K562 (cell line): ENCODE measurements around the gene PRKCSH. TPM values are rescaled to one million over a fixed set of nuclear protein-coding genes. Genes with fewer than 3 reads are reported as not detected.

ENCODE experiments used
- BRD9 ChIP-seq: fragments of 450-650 bp; IDR thresholded peaks from 2 replicates; pipeline ENCODE4 v1.6.1; 2018; ENCODE audit warnings: low read depth; ENCODE audit not compliant: partially characterized antibody
- CCNT2 ChIP-seq: IDR thresholded peaks from 2 replicates; pipeline ENCODE4 v1.6.1; 2011; ENCODE audit warnings: borderline replicate concordance, low read depth, mild to moderate bottlenecking, moderate library complexity, mixed read lengths, low read length; ENCODE audit not compliant: insufficient read length; ENCODE audit errors: extremely low read depth
- E2F8 ChIP-seq: fragments of 450-650 bp; IDR thresholded peaks from 2 replicates; pipeline ENCODE4 v1.7.1; 2018; ENCODE audit warnings: mild to moderate bottlenecking, low read depth; ENCODE audit not compliant: partially characterized antibody
- GATAD2B ChIP-seq: fragments of 450-650 bp; IDR thresholded peaks from 2 replicates; pipeline ENCODE4 v1.6.1; 2017; ENCODE audit warnings: mild to moderate bottlenecking, borderline replicate concordance
- HNRNPL ChIP-seq: fragments of 200-400 bp; formaldehyde crosslinking; IDR thresholded peaks from 2 replicates; pipeline ENCODE4 v1.6.1; 2017; ENCODE audit warnings: low read depth, mild to moderate bottlenecking, low read length
- KDM1A ChIP-seq, 2 experiments: fragments of 450-650 bp; IDR thresholded peaks; 2 replicates each; pipeline ENCODE4 v1.6.1; 2016; ENCODE audit warnings: mild to moderate bottlenecking in 2 of 2
- KDM4B ChIP-seq, 2 experiments: fragments of 450-650 bp in 1 of 2; sonication (generic) in 1 of 2; IDR thresholded peaks; 2 replicates each; pipeline ENCODE4 v1.6.1; 2016 to 2017; ENCODE audit warnings: borderline replicate concordance in 2 of 2, antibody characterized with exemption in 1 of 2, low read depth in 1 of 2, mild to moderate bottlenecking in 1 of 2
- NCOA1 ChIP-seq: fragments of 450-650 bp; IDR thresholded peaks from 2 replicates; pipeline ENCODE4 v1.6.1; 2016; ENCODE audit warnings: low read depth
- NR2C1 ChIP-seq, 2 experiments: fragments of 450-650 bp; IDR thresholded peaks; 2 replicates each; pipeline ENCODE4 v1.6.1; 2017; ENCODE audit warnings: mild to moderate bottlenecking in 2 of 2, antibody characterized with exemption in 1 of 2, inconsistent platforms in 1 of 2, missing compliant biosample characterization in 1 of 2, missing genetic modification characterization in 1 of 2
- PHF8 ChIP-seq: fragments of 200-600 bp; sonication (generic); IDR thresholded peaks from 2 replicates; pipeline ENCODE4 v1.6.1; 2012; ENCODE audit warnings: mixed run types, mild to moderate bottlenecking, inconsistent platforms, low read length, moderate library complexity, borderline replicate concordance
- PPARD ChIP-seq: fragments of 250-450 bp; sonication (Bioruptor Pico); IDR thresholded peaks from 2 replicates; pipeline ENCODE4 v1.8.0; 2022; ENCODE audit warnings: inconsistent platforms, mild to moderate bottlenecking, moderate library complexity
- PRMT5 ChIP-seq: sonication (generic); formaldehyde crosslinking; IDR thresholded peaks from 2 replicates; pipeline ENCODE4 v1.5.0; 2020; ENCODE audit warnings: missing genetic modification reagents
- SLC30A9 ChIP-seq: fragments of 250-450 bp; sonication (Bioruptor Pico); IDR thresholded peaks from 2 replicates; pipeline ENCODE4 v1.8.0; 2022; ENCODE audit warnings: mild to moderate bottlenecking, moderate library complexity
- SNIP1 ChIP-seq: fragments of 450-650 bp; IDR thresholded peaks from 2 replicates; pipeline ENCODE4 v1.7.1; 2017; ENCODE audit warnings: low read depth, mild to moderate bottlenecking
- TGIF2 ChIP-seq: sonication (generic); formaldehyde crosslinking; IDR thresholded peaks from 2 replicates; pipeline ENCODE4 v1.8.1; 2022; ENCODE audit warnings: mild to moderate bottlenecking, missing genetic modification reagents, moderate library complexity
- U2AF2 ChIP-seq: fragments of 200-400 bp; formaldehyde crosslinking; optimal IDR thresholded peaks from 2 replicates; pipeline ENCODE3; 2017; ENCODE audit warnings: low read depth, mild to moderate bottlenecking, low read length
- ZNF124 ChIP-seq: sonication (generic); formaldehyde crosslinking; IDR thresholded peaks from 2 replicates; pipeline ENCODE4 v1.8.1; 2022; ENCODE audit warnings: missing genetic modification reagents
- ZNF146 ChIP-seq: IDR thresholded peaks from one replicate; pipeline ENCODE4 v1.6.1; 2018; ENCODE audit warnings: missing compliant biosample characterization; ENCODE audit not compliant: unreplicated experiment
- ZNF274 ChIP-seq: IDR thresholded peaks from 2 replicates; pipeline ENCODE4 v1.6.1; 2011; ENCODE audit warnings: low read depth, mild to moderate bottlenecking, low read length, moderate library complexity, borderline replicate concordance
- ZNF277 ChIP-seq: fragments of 250-450 bp; sonication (Bioruptor Pico); IDR thresholded peaks from 2 replicates; pipeline ENCODE4 v1.8.0; 2022; ENCODE audit warnings: inconsistent platforms, mild to moderate bottlenecking, moderate library complexity, borderline replicate concordance
- ZNF395 ChIP-seq: fragments of 200-800 bp; sonication (Bioruptor generic); IDR thresholded peaks from 2 replicates; pipeline ENCODE4 v1.6.1; 2017; ENCODE audit warnings: missing genetic modification characterization, missing compliant biosample characterization
- polyA plus RNA-seq, 8 experiments: library from polyadenylated mRNA; depleted of rRNA in 4 of 8; stranded (reverse) in 5 of 8; unstranded in 3 of 8; fragments of >200 nt; fragmentation: Nextera tagmentation in 2 of 8; fragmentation: Illumina TruSeq in 1 of 8; extraction: Ambion mirVana in 2 of 8; extraction: Trizol in 1 of 8; gene quantifications; 2 replicates each; pipeline versions ENCODE4 v1.2.1 to v1.2.3, GENCODE V29; 2011 to 2014; ENCODE audit warnings: inconsistent platforms in 1 of 8, missing spikeins in 1 of 8
- total RNA-seq, 7 experiments: library from RNA; depleted of rRNA in 6 of 7; stranded (reverse); fragments of >200 nt in 6 of 7; fragmentation: Illumina TruSeq in 2 of 7; extraction: Trizol in 2 of 7; gene quantifications; 2 replicates each; pipeline versions ENCODE4 v1.2.1 to v1.2.3, GENCODE V29; 2011 to 2021; ENCODE audit warnings: low replicate concordance in 1 of 7

Gene PRKCSH
- total and polyA plus RNA-seq, 9 of the 15 experiments (the other 6 are each of a cell fraction or from before 2014, with no cell fraction given), result 2.3 to 297 (median 48.1) TPM

- TF ChIP-seq ZNF395 (CRISPR knock-in tag), result no peak; the same call in 1 of the 2 replicates
- no peak for TF ChIP-seq BRD9
- TF ChIP-seq PRMT5 (CRISPR knock-in tag), result 0 out of 2 replicates have a peak, but pooled peaks have one; percentile 63
- TF ChIP-seq TGIF2 (CRISPR knock-in tag), result peak; percentile 97; the same call in 1 of the 2 replicates
- no peak for TF ChIP-seq ZNF277 (CRISPR knock-in tag)
- no peak for TF ChIP-seq PPARD
- 0 out of 2 replicates have a peak, but pooled peaks have one; percentile 46 for TF ChIP-seq SLC30A9 (CRISPR knock-in tag)
- peak; percentile 65 for TF ChIP-seq E2F8
- TF ChIP-seq GATAD2B, result no peak; the same call in 1 of the 2 replicates
- no peak for TF ChIP-seq ZNF146 (CRISPR knock-in tag)
- TF ChIP-seq NR2C1 (IDR thresholded peaks at IDR 0.05), result no peak
- no peak; the same call in 1 of the 2 replicates for TF ChIP-seq NR2C1 (tag; IDR thresholded peaks at IDR 0.05)
- no peak for TF ChIP-seq ZNF274
- 0 out of 2 replicates have a peak, but pooled peaks have one; percentile 35 for TF ChIP-seq HNRNPL
- TF ChIP-seq NCOA1, result peak; percentile 28; the same call in 1 of the 2 replicates
- peak; percentile 41; the same call in 1 of the 2 replicates for TF ChIP-seq PHF8
- TF ChIP-seq CCNT2, result peak; percentile 91
- TF ChIP-seq ZNF124 (CRISPR knock-in tag), result peak; percentile 90; the same call in 1 of the 2 replicates
- no peak for TF ChIP-seq U2AF2
- TF ChIP-seq KDM1A (IDR thresholded peaks at IDR 0.05), result peak; percentile 80 to 94
- peak; percentile 80 for TF ChIP-seq SNIP1
- 0 out of 4 replicates have a peak, but pooled peaks of 1 of the 2 experiments have one; percentile 23 for TF ChIP-seq KDM4B (IDR thresholded peaks at IDR 0.05; ENCODE audit: borderline replicate concordance in 2 of 2, low read depth in 1 of 2)
These were observed 47.1 kb downstream of the PRKCSH start (continued) for GRCh38 chr19:11482384-11483050.
